Mucosa of stomach (tissue), 1 donor: ENCODE measurements around the gene HAL.

Experiments used
- H3K27me3 ChIP-seq: one replicate; pipeline ENCODE4 v1.7.0; 2013; ENCODE audit warnings: mild to moderate bottlenecking, low read length; ENCODE audit not compliant: control insufficient read depth, insufficient read depth
- H3K36me3 ChIP-seq: one replicate; pipeline ENCODE4 v1.7.0; 2013; ENCODE audit warnings: low read length; ENCODE audit not compliant: control insufficient read depth, insufficient read depth
- H3K4me1 ChIP-seq: one replicate; pipeline ENCODE4 v1.7.0; 2013; ENCODE audit warnings: mild to moderate bottlenecking, low read length; ENCODE audit not compliant: control insufficient read depth, insufficient read depth
- H3K4me3 ChIP-seq: one replicate; pipeline ENCODE4 v1.7.0; 2013; ENCODE audit warnings: low read length
- H3K9ac ChIP-seq: one replicate; pipeline ENCODE4 v1.7.0; 2013; ENCODE audit warnings: mild to moderate bottlenecking, low read length, moderate library complexity
- H3K9me3 ChIP-seq: one replicate; pipeline ENCODE4 v1.7.0; 2013; ENCODE audit warnings: mild to moderate bottlenecking, low read length, moderate library complexity; ENCODE audit not compliant: control insufficient read depth
- donor health status: Pancreatic carcinoma.

Gene HAL

GRCh38 chr12:95999484-95999883, 3.3 kb upstream of the HAL start:
- Histone ChIP-seq H3K9me3 (no peaks in the 10 kb centered on the region), H3K4me3 (no peak overlapping the region), H3K9ac (no peak overlapping the region), H3K4me1 (peaks cover 11% of the 10 kb centered on the region), H3K36me3 (no peaks in the 10 kb centered on the region), H3K27me3 (no peaks in the 10 kb centered on the region)

GRCh38 chr12:95998611-95999286, 2.6 kb upstream of the HAL start:
- no peaks in the 10 kb centered on the region for H3K27me3 ChIP-seq
- no peaks in the 10 kb centered on the region for H3K36me3 ChIP-seq
- H3K9ac ChIP-seq, result no peak overlapping the region
- peaks cover 11% of the 10 kb centered on the region for H3K4me1 ChIP-seq
- no peaks in the 10 kb centered on the region for H3K9me3 ChIP-seq
- H3K4me3 ChIP-seq, result no peak overlapping the region

- no peak overlapping the region for H3K9ac ChIP-seq
- no peak overlapping the region for H3K4me3 ChIP-seq
- no peaks in the 10 kb centered on the region for H3K27me3 ChIP-seq
- no peaks in the 10 kb centered on the region for H3K9me3 ChIP-seq
- H3K36me3 ChIP-seq, result no peaks in the 10 kb centered on the region
- peaks cover 11% of the 10 kb centered on the region for H3K4me1 ChIP-seq
Observed at GRCh38 chr12:95997911-95998510, 1.9 kb upstream of the HAL start.

GRCh38 chr12:95997276-95997675, 1.1 kb upstream of the HAL start:
- Histone ChIP-seq H3K4me3 (no peak overlapping the region), H3K4me1 (peaks cover 11% of the 10 kb centered on the region), H3K36me3 (no peaks in the 10 kb centered on the region), H3K27me3 (no peaks in the 10 kb centered on the region), H3K9ac (no peak overlapping the region), H3K9me3 (no peaks in the 10 kb centered on the region)

- H3K4me3 ChIP-seq, result no peak overlapping the region
- H3K4me1 ChIP-seq, result peaks cover 11% of the 10 kb centered on the region
- H3K27me3 ChIP-seq, result no peaks in the 10 kb centered on the region
- no peaks in the 10 kb centered on the region for H3K36me3 ChIP-seq
- no peaks in the 10 kb centered on the region for H3K9me3 ChIP-seq
- no peak overlapping the region for H3K9ac ChIP-seq
Observed at GRCh38 chr12:95995238-95996031, 709 bp downstream of the HAL start.

- Histone ChIP-seq H3K9me3 (no peaks in the 10 kb centered on the region), H3K4me3 (no peak overlapping the region), H3K9ac (no peak overlapping the region), H3K27me3 (no peaks in the 10 kb centered on the region), H3K36me3 (no peaks in the 10 kb centered on the region), H3K4me1 (peaks cover 11% of the 10 kb centered on the region)
Observed at GRCh38 chr12:95994476-95994875, 1.7 kb downstream of the HAL start.

- no peaks in the 10 kb centered on the region for H3K9me3 ChIP-seq
- H3K36me3 ChIP-seq, result no peaks in the 10 kb centered on the region
- H3K27me3 ChIP-seq, result no peaks in the 10 kb centered on the region
- no peak overlapping the region for H3K9ac ChIP-seq
- peaks cover 11% of the 10 kb centered on the region for H3K4me1 ChIP-seq
- H3K4me3 ChIP-seq, result no peak overlapping the region
Observed at GRCh38 chr12:95993907-95994306, 2.2 kb downstream of the HAL start.

- H3K4me3 ChIP-seq, result no peak overlapping the region
- H3K9ac ChIP-seq, result no peak overlapping the region
- H3K36me3 ChIP-seq, result no peaks in the 10 kb centered on the region
Observed at GRCh38 chr12:95990136-95990535, 6.0 kb downstream of the HAL start.

GRCh38 chr12:95989504-95990123, 6.5 kb downstream of the HAL start:
- Histone ChIP-seq H3K9me3 (no peaks in the 10 kb centered on the region), H3K9ac (no peak overlapping the region)

More at GRCh38 chr12:95990136-95990535, 6.0 kb downstream of the HAL start:
- no peaks in the 10 kb centered on the region for H3K4me1 ChIP-seq
- no peaks in the 10 kb centered on the region for H3K27me3 ChIP-seq
- no peaks in the 10 kb centered on the region for H3K9me3 ChIP-seq

GRCh38 chr12:95988506-95989275, 7.5 kb downstream of the HAL start:
- Histone ChIP-seq H3K36me3 (no peaks in the 10 kb centered on the region), H3K4me3 (no peak overlapping the region), H3K9ac (no peak overlapping the region), H3K9me3 (no peaks in the 10 kb centered on the region), H3K4me1 (no peaks in the 10 kb centered on the region), H3K27me3 (no peaks in the 10 kb centered on the region)

More at GRCh38 chr12:95989504-95990123, 6.5 kb downstream of the HAL start:
- no peak overlapping the region for H3K4me3 ChIP-seq
- H3K27me3 ChIP-seq, result no peaks in the 10 kb centered on the region
- no peaks in the 10 kb centered on the region for H3K36me3 ChIP-seq
- no peaks in the 10 kb centered on the region for H3K4me1 ChIP-seq

GRCh38 chr12:95986635-95987570, 9.2 kb downstream of the HAL start:
- H3K9me3 ChIP-seq, result no peaks in the 10 kb centered on the region
- H3K27me3 ChIP-seq, result no peaks in the 10 kb centered on the region
- H3K9ac ChIP-seq, result no peak overlapping the region
- no peaks in the 10 kb centered on the region for H3K4me1 ChIP-seq
- no peak overlapping the region for H3K4me3 ChIP-seq
- H3K36me3 ChIP-seq, result no peaks in the 10 kb centered on the region
